Measurements from ENCODE around the gene LYVE1.

The LYVE1 gene

DNA sequence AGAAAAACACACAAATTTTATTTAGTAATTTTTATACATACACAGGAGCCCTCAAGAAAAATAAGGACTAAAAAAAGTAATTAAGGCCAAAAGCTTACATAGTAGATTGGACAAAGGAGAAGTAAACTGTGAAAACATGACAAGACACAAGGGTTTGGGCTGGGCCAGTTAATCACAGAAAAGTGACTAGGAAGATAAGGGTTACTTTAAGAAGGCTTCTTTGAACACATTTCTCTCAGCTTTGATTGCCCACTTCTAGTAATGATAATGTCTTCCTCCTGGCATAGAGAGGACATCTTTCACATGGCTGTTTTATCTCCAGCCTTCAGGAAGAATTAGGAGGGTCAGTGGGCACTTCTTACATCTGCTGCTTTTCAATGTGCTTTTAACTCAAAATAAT is 30.9 kb downstream of the LYVE1 start:
- no peak overlapping the region for H3K27ac ChIP-seq
- H3K36me3 ChIP-seq = peaks cover 0 to 18% (median 12%) of the 10 kb centered on the region in 11 experiments; a peak in 17 of 22 replicates
- no peaks in the 10 kb centered on the region for H4K20me1 ChIP-seq
- no peaks in the 10 kb centered on the region for H3K27me3 ChIP-seq
- H3K4me2 ChIP-seq = peak overlapping the region in 3 of 11 experiments; percentile 19 to 54 (median 51); a peak in 4 of 22 replicates
- H3K4me1 ChIP-seq = peaks cover 7 to 46% (median 15%) of the 10 kb centered on the region in 10 experiments
- TF ChIP-seq Cebpa-rat (IDR thresholded peaks at IDR 0.05) = no peak
- no peak overlapping the region for H3K4me3 ChIP-seq
- H3K9ac ChIP-seq = no peak overlapping the region
- H3K9me3 ChIP-seq (replicated peaks in 1 of 11) = peaks cover 0 to 3% (median 0%) of the 10 kb centered on the region in 11 experiments; a peak in 4 of 22 replicates

- Histone ChIP-seq H3K27me3 (no peaks in the 10 kb centered on the region), H3K4me1 (peaks cover 0 to 38% (median 2%) of the 10 kb centered on the region in 10 experiments; a peak in 8 of 20 replicates), H3K9me3 (replicated peaks in 1 of 11) (no peaks in the 10 kb centered on the region), H3K4me3 (no peak overlapping the region), H3K27ac (no peak overlapping the region), H3K4me2 (no peak overlapping the region), H3K36me3 (peaks cover 20 to 49% (median 36%) of the 10 kb centered on the region in 11 experiments), H4K20me1 (no peaks in the 10 kb centered on the region), H3K9ac (no peak overlapping the region)
- no peak for TF ChIP-seq Cebpa-rat (IDR thresholded peaks at IDR 0.05)
Observed at GRCh38 chr11:10534316-10534715, 34.1 kb downstream of the LYVE1 start.

- Histone ChIP-seq H3K9ac (no peak overlapping the region), H3K36me3 (peaks cover 28 to 59% (median 46%) of the 10 kb centered on the region in 11 experiments), H4K20me1 (no peaks in the 10 kb centered on the region), H3K9me3 (replicated peaks in 1 of 11) (no peaks in the 10 kb centered on the region), H3K27me3 (no peaks in the 10 kb centered on the region), H3K4me1 (peaks cover 0 to 28% (median 2%) of the 10 kb centered on the region in 10 experiments; a peak in 8 of 20 replicates), H3K4me2 (no peak overlapping the region), H3K27ac (no peak overlapping the region), H3K4me3 (no peak overlapping the region)
- no peak for TF ChIP-seq Cebpa-rat (IDR thresholded peaks at IDR 0.05)
Observed at GRCh38 chr11:10533323-10533722, 35.1 kb downstream of the LYVE1 start.

- Histone ChIP-seq H3K36me3 (peaks cover 31 to 64% (median 49%) of the 10 kb centered on the region in 11 experiments), H3K4me2 (no peak overlapping the region), H3K4me1 (peaks cover 0 to 20% (median 2%) of the 10 kb centered on the region in 10 experiments; a peak in 8 of 20 replicates)
Observed at GRCh38 chr11:10532526-10532925, 35.9 kb downstream of the LYVE1 start.

DNA sequence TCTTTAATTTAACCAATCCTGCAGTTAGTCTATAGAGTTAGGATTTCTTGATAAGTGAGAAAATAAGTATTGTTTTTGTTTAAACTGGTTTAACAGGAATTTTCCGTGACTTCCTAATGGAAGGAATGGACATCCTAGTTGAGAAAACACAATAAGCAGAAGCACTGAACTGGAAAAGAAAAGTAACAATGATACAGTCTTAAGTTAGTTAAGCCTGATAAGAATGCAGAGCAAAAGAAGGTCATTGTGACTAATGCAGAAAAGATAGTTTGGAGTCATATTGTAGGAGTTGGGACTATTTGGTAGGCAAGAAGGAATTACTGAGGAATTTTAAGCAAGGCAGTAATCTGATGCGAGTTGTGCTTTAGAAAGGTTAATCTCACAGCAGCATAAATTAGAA is 39.2 kb downstream of the LYVE1 start:
- Histone ChIP-seq H3K36me3 (peaks cover 49 to 96% (median 79%) of the 10 kb centered on the region in 11 experiments), H3K9me3 (replicated peaks in 1 of 11) (no peaks in the 10 kb centered on the region), H3K27me3 (no peaks in the 10 kb centered on the region), H3K4me1 (no peaks in the 10 kb centered on the region; a peak in 1 of 20 replicates), H4K20me1 (no peaks in the 10 kb centered on the region), H3K27ac (no peak overlapping the region), H3K4me3 (no peak overlapping the region), H3K9ac (no peak overlapping the region), H3K4me2 (no peak overlapping the region)
- no peak for TF ChIP-seq Cebpa-rat (IDR thresholded peaks at IDR 0.05)

More at GRCh38 chr11:10532526-10532925, 35.9 kb downstream of the LYVE1 start:
- Histone ChIP-seq H4K20me1 (no peaks in the 10 kb centered on the region), H3K9me3 (replicated peaks in 1 of 11) (no peaks in the 10 kb centered on the region), H3K9ac (no peak overlapping the region), H3K27ac (no peak overlapping the region), H3K27me3 (no peaks in the 10 kb centered on the region), H3K4me3 (no peak overlapping the region)
- TF ChIP-seq Cebpa-rat (IDR thresholded peaks at IDR 0.05) = no peak

DNA sequence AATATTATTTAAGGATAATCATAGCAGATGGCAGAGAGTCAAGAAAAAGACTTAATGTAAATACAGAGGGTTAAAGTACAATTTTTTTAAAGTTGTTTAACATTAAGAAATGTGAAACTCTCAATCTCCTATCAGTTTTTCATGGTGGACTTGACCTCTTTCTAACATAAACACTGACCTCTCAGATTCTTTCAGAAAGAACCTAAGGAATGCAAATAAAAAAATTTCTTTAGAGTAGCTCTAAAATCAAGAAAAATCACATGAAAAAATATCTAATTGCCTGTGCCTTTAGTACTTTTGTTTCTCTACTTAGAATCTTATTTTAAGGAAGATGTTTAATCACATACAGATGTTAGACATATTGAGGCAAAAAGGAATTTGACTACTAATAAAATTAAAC is 40.3 kb downstream of the LYVE1 start:
- Histone ChIP-seq H3K9ac (no peak overlapping the region), H3K27me3 (no peaks in the 10 kb centered on the region), H4K20me1 (no peaks in the 10 kb centered on the region), H3K4me2 (no peak overlapping the region), H3K27ac (no peak overlapping the region), H3K9me3 (replicated peaks in 1 of 11) (no peaks in the 10 kb centered on the region), H3K4me1 (no peaks in the 10 kb centered on the region), H3K4me3 (no peak overlapping the region), H3K36me3 (peaks cover 60 to 100% (median 86%) of the 10 kb centered on the region in 11 experiments)
- no peak for TF ChIP-seq Cebpa-rat (IDR thresholded peaks at IDR 0.05)

DNA sequence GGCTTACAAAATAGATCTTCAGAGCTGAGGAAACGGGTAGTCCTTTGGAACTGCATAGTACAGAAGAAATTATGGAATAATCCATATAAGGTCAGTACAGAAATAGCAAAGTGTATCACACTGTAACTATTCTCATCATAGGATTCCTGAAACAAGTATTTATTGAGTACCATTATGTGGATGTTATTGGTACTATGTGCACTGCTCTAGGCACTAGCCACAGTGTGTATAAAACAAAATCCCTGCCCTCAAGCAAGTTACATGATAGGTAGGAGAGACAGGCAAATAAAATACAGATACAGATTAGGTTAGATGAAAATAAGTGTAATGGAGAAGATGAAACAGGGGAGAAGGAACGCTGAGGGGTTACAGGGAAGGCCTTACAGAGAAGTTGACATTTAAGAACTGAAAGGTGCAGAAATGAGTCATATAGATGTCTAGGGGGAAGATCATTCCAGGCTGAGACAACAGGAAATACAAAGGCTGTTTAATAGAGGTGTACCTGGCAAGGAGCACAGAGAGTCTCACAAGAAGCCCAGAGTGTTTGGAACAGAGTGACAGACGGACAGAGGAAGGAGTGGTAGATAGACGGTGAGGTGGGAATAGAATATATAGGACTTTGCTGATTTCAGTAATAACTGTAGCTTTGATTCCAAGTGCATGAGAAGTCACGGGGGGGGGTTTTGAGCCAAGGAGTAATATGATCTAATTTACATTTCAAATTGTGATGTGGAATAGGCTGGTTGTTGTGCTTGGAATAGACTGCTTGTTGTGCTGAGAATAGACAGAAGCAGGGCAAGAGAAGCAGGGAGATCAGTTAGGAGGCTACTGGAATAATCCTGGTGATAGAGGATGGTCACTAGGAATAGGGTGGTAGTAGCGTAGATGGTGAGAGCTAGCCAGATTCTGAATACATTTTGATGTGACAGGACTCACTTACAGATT is 41.2 kb downstream of the LYVE1 start:
- H3K4me1 ChIP-seq = no peaks in the 10 kb centered on the region
- peaks cover 58 to 100% (median 88%) of the 10 kb centered on the region in 11 experiments for H3K36me3 ChIP-seq
- H3K4me2 ChIP-seq = no peak overlapping the region
- H3K9me3 ChIP-seq (replicated peaks in 1 of 11) = no peaks in the 10 kb centered on the region
- no peak for TF ChIP-seq Cebpa-rat (IDR thresholded peaks at IDR 0.05)
- H3K27ac ChIP-seq = no peak overlapping the region
- no peak overlapping the region for H3K4me3 ChIP-seq
- H4K20me1 ChIP-seq = no peaks in the 10 kb centered on the region
- no peaks in the 10 kb centered on the region for H3K27me3 ChIP-seq
- no peak overlapping the region for H3K9ac ChIP-seq

DNA sequence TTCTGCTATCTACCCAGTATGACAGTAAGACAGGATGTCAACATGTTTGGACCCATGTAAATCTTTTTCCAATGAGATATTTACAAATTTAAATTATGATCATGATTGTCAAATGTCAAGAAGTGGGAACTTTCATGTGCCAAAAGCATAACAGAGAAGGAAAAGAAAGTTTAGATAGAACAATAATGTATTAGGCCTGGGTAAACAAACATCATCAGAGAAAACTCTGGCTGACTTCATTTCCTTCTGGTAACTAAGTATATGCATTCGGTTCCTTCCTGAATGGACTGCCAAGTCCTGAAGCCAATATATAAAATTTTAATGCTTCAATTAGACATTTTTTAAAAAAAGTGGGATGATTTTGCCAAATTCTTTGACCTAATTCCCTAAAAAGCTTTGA is 44.0 kb downstream of the LYVE1 start:
- Histone ChIP-seq H3K27ac (no peak overlapping the region), H4K20me1 (no peaks in the 10 kb centered on the region), H3K36me3 (peaks cover 61 to 98% (median 86%) of the 10 kb centered on the region in 11 experiments), H3K4me1 (no peaks in the 10 kb centered on the region), H3K27me3 (no peaks in the 10 kb centered on the region), H3K4me2 (no peak overlapping the region), H3K4me3 (no peak overlapping the region), H3K9me3 (replicated peaks in 1 of 11) (no peaks in the 10 kb centered on the region), H3K9ac (no peak overlapping the region)
- TF ChIP-seq Cebpa-rat (IDR thresholded peaks at IDR 0.05) = no peak

- no peak overlapping the region for H3K4me3 ChIP-seq
- no peaks in the 10 kb centered on the region for H3K9me3 ChIP-seq (replicated peaks in 1 of 11)
- no peak overlapping the region for H3K9ac ChIP-seq
- no peaks in the 10 kb centered on the region for H3K4me1 ChIP-seq
- no peak overlapping the region for H3K4me2 ChIP-seq
- peaks cover 52 to 93% (median 83%) of the 10 kb centered on the region in 11 experiments for H3K36me3 ChIP-seq
- no peaks in the 10 kb centered on the region for H3K27me3 ChIP-seq
- TF ChIP-seq Cebpa-rat (IDR thresholded peaks at IDR 0.05) = no peak
- H4K20me1 ChIP-seq = no peaks in the 10 kb centered on the region
- H3K27ac ChIP-seq = no peak overlapping the region
Observed at GRCh38 chr11:10522921-10523320, 45.5 kb downstream of the LYVE1 start.
